Effector CD4-positive, alpha-beta T cell (primary cell): ENCODE data around the gene ASCC3.
"Not testable (repeated sequence)": the region's sequence is repeated elsewhere in the genome, so short reads cannot be mapped to it uniquely, and the experiment has no call there.

Experiments
- DNase-seq: peaks from one replicate; pipeline ENCODE4 v3.0.0-alpha.2; 2020

The ASCC3 gene

DNA sequence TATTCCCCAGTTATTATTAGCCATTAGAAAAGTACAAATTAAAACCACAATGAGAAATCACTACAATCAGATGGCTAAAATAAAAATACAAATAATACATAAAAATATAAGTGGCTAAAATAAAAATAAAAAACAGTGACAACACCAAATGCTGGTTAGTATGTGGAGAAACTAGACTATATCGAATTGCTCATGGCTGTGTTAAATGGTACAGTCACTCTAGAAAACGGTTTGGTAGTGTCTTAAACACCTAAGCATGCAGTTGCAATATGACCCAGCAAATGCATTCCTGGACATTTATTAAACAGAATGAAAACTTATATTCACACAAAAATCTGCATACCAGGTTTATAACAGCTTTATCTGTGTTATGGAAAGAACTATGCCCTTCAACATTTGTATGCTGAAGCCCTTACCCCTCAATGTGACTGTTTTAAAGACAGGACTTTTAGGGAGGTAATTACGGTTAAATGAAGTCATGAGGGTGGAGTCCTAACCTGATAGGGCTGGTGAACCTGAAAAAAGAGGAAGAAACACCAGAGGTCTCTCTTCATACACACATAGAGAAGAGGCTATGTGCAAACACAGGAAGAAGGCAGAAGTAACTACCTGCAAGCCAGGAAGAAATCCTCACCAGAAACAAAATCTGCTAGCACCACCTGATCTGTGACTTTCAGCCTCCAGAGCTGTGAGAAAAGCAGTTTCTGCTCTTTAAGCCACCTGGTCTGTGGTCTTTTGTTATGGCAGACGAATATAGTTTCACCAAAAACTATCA lies 84.9 kb downstream of the ASCC3 start:
- DNase-seq = no peak

GRCh38 chr6:100790084-100790483 lies 91.0 kb downstream of the ASCC3 start:
- no peak for DNase-seq

- DNase-seq = no peak
Measured at GRCh38 chr6:100785982-100786381, 95.1 kb downstream of the ASCC3 start.

DNA sequence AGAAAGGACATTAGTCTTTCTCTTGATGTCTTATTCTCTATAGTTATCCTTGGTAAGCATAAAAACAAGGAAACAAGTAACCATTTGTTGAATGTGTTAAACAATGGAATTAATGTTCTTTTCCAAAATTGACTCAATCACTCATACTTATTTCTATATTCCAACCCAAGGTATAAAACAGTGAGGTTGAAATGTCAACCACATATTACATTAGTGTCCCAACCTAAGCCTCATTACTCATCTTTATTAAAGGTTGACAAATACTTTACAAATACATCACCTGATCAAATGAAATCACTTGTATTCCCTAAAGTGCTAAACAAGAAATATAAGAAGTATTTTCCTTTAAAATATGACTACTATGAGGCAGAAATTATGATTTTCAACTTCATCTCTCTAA lies 100.5 kb downstream of the ASCC3 start:
- DNase-seq = no peak

DNA sequence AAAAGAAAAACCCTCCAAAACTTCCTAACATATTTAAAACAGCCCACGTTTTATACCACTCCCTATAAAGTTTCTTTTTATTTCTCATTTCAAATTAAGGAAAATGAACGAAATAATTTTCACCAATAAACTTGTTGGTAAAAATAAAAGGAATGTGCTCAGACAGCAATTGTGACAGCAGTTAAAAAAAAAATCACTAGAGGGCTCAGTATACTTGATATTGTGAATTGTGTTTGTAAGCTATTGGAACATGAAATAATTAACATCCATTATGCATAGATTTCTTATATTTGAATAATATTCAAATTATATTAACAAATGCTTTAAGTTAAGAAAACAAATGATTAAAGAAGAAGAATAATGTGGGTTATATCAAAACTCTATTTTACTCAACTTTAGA lies 105.5 kb downstream of the ASCC3 start:
- no peak for DNase-seq

- DNase-seq = no peak
Measured at GRCh38 chr6:100774681-100775080, 106.4 kb downstream of the ASCC3 start.

DNA sequence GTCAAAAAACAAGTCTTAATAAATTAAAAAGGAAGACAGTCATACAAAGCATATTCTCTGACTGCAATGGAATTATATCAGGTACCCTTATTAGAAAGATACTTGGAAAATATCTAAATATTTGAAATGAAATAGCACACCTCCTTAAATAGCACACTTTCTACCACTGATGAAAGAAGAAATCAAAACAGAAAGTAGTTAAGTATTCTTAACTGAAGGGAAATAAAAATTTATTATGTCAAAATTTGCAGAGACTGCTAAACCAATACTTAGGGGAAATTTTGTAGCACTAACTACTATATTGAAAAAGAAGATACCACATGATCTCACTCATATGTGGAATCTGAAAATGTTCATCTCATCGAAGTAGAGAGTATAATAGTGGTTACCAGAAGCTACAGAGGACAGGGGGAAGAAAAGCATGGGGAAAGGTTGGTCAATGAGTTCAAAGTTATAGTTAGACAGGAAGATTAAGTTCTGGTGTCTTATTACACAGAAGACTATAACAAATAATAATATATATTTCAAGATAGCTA lies 112.2 kb downstream of the ASCC3 start:
- DNase-seq = no peak

DNA sequence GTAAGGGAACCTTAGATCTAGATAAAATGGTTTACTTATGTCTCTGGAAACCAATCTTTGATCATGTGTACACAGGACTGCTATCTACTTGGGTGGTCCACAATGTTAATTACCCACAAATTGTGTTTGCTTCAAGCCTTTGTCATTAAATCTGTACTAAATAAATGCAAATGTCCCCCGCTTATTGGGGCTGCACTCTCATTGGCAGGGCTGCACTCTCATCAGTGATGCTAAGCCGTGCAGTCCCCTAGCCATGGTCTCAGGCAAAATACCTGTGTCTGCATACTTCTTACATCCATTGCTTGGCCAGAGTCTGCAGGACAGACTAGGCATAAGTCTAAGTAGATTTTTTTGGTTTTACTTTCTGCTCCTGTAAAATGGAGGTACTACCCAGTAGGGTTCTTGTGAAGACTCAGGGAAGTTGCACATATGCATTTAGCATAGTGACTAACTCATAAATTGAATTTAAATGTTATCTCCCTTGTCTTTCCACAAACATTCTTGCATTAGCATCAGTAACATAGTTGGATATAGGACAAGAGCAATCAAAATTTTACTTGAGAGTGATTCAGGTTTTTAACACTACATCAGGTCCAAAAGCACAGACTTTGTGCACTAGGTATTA lies 117.4 kb downstream of the ASCC3 start:
- no peak for DNase-seq

DNA sequence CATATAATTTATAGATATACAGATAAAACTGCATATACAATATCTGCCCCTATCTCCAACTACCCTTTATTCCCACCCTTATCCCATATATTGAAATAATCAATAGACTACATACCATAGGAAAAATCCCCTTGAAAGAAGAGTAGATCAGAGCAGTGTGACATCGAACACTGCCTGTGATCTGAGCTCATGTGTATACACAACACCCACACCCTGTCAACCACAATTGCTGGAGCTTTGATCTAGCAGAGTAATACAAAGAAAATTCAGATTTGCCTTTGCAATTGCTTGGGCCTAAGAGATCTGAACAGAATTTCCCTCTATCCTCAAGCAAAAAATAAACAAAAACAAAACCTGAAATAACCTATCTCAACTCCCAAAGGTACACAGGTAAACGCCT lies 119.3 kb downstream of the ASCC3 start:
- DNase-seq = no peak

GRCh38 chr6:100758386-100758785 lies 122.7 kb downstream of the ASCC3 start:
- DNase-seq = not testable (repeated sequence)

GRCh38 chr6:100753421-100753820 lies 127.7 kb downstream of the ASCC3 start:
- DNase-seq = no peak

DNA sequence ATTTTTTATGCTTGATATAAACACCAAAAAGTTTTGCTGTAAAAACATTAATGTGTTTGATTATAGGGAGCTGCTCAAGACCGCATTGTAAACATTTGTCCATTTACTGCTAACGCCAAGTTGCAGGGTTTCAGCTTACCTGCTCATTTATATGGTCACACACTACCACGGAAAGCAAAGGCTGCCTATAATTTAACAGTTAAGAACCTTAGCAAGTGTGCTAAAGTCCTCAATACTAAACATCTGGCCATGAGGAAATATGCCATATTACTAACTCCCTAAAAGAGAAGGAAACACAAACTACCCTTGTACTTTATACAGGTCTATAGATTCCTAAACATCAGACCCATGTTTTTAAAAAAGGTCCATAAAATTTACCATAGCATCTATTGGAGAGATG lies 129.5 kb downstream of the ASCC3 start:
- no peak for DNase-seq

DNA sequence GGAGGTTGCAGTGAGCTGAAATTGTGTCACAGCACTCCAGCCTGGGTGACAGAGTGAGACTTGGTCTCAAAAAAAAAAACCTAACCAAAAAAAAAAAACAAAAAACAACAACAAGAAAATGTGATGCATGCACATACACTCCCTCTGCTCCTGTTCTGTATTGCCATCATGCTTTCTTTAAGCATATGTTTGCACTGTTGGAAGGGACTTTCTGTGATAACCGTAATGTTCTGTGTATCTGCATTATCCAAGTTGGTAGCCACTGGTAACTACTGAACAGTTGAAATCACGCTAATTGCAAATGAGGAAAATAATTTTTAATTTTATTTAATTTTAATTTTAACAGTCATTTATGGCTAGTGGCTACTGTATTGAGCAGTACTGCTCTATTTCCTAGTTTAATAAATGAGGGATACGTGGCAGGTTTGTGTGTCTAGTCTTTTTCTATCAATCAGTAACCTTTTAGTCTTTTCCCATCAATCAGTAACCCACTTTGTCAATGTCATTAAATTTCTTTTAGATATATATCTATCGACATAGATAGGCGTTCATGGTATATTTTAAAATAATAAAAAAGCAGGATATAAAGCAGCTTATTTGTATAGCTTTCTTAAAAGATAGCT lies 135.6 kb downstream of the ASCC3 start:
- no peak for DNase-seq

GRCh38 chr6:100740439-100740838 lies 140.7 kb downstream of the ASCC3 start:
- DNase-seq = no peak

DNA sequence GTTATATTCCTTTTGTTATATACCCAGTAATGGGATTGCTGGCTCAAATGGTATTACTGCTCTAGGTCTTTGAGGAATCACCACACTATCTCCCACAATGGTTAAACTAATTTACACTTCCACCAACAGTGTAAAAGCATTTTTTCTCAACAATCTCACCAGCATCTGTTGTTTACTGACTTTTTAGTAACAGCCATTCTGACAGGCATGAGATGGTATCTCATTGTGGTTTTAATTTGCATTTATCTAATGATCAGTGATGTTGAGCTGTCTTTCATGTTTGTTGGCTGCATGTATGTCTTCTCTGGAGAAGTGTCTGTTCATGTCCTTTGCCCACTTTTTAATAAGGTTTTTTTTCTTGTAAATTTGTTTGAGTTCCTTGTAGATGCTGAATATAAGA lies 143.4 kb downstream of the ASCC3 start:
- DNase-seq = not testable (repeated sequence)

DNA sequence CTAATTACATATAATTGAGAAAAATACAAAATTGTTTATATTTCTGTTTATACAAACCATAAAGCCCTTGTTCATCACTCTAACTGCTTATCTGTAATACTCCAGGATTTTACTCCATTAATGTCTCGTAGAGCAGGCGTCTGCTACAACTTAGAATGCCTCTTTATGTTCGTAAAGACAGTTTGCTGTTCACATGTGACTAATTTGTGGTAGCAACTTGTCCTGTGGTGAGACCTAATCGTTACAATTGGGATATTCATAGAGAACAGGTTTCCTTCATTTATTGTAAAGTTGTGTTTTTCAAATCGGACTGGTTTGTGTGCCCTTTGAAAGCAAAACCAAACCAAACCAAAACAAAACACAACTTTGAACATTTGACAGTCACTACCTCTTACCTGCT lies 149.7 kb downstream of the ASCC3 start:
- DNase-seq = no peak

DNA sequence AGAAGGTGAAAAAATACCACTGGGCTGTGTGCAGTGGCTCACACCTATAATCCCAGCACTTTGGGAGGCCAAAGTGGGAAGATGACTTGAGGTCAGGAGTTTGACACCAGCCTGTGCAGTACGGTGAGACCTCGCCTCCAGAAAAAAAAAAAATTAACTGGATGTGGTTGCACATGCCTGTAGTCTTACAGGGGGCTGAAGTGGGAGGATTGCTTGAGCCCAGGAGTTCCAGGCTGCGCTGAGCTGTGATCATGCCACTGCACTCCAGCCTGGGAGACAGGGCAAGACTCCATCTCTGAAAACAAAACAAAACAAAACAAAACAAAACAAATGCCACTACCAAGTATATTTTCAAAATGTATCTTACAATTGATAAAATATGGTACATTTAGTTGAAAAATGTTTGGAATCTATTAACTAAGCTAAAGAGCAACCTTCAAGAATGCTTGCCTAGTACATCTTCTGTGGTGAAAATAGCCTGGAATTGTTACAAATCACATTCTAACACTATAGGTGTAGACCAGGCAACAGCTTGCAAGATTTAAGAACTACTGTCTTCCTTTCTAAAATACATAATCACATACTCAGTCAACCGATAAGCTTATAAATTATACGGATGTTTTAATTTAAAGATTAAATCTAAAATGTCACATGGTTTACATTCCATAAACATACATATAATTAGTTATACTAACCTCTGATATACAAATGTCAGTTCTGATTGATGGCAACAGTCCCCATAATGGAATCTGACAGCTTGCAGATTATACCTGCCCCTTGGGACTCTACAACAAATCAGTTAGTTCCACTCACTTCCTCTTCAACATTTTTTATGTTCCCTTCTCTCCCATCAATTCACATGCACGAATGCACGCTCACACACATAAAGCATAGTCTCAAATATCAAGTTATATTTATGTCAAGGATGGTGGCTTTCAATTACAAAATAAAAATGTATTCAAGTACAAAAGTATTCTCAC lies 150.8 kb downstream of the ASCC3 start:
- no peak for DNase-seq

DNA sequence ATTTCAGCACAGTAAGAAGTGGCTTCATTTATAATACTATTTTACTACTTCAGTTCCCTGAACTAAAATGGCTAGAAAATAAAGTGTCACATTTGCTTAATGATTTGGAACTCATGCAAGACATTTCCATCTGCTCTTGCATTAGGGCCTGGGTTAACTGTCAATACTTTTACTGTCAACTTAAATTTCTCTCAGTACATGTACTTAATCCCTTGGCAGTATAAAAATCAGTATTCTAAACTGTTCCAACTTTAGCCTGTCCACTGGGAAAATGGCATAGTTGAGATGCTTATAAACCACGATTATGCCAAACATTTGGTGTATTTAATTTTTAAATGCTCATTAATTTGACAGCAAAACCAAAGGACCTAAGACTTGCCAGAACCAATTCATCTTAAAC lies 154.5 kb downstream of the ASCC3 start:
- no peak for DNase-seq

- DNase-seq = no peak
Measured at GRCh38 chr6:100724696-100725095, 156.4 kb downstream of the ASCC3 start.

GRCh38 chr6:100724222-100724621 lies 156.9 kb downstream of the ASCC3 start:
- DNase-seq = no peak

GRCh38 chr6:100721256-100721655 lies 159.9 kb downstream of the ASCC3 start:
- no peak for DNase-seq

DNA sequence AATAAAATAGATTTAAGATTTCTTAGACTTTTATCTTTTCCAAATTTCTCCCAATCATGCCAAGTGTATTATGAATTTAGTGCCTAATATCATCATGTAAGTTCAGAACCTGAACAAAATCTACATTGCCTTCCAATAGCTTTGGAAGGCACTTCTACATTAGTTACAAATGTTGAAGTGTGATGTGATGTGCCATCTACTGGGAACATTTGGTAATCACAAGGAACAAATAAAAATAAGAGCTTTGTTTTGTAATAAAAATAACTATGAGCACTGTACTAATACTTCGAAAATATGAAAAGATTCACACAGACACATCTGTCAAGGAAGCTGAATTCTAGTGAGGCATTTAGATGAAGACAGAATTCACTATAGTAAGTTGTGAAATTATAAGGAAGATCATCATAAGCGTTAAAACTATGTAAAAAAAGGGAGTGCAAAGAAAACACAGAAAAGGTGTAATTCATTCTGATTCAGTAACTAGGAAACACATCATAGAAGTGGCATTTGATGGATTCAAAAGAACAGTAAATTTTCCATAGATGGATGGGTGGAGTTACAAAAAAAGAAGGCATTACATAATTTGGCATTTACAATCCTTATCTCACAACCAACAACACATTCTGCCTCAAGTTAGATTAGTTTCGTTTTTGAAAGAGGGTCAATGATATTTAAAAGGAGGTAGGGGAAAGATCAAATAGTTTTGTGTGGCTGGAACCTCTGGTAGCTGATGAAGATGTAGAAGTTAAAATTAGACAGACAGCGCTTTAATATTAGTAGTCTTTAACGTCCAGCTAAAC lies 161.0 kb downstream of the ASCC3 start:
- DNase-seq = no peak
